Stimulated activated CD8-positive, alpha-beta memory T cell treated with anti-CD3 and anti-CD28 coated beads, Interleukin-12 subunit alpha, Interleukin-12 subunit beta, amount 100 ng/mL, for 4 hours (primary cell): ENCODE measurements around the gene TOX4.
"Not testable (repeated sequence)": the region's sequence is repeated elsewhere in the genome, so short reads cannot be mapped to it uniquely, and the experiment has no call there.

Experiments
- DNase-seq: peaks from one replicate; pipeline ENCODE4 v3.0.0-alpha.2; 2020; ENCODE audit warnings: low read depth

The TOX4 gene

GRCh38 chr14:21535545-21536417 is 58.8 kb downstream of the TOX4 start:
- DNase-seq, result no peak

GRCh38 chr14:21536418-21537089 is 59.6 kb downstream of the TOX4 start:
- no peak for DNase-seq

GRCh38 chr14:21537090-21537424 is 60.1 kb downstream of the TOX4 start:
- no peak for DNase-seq

DNA sequence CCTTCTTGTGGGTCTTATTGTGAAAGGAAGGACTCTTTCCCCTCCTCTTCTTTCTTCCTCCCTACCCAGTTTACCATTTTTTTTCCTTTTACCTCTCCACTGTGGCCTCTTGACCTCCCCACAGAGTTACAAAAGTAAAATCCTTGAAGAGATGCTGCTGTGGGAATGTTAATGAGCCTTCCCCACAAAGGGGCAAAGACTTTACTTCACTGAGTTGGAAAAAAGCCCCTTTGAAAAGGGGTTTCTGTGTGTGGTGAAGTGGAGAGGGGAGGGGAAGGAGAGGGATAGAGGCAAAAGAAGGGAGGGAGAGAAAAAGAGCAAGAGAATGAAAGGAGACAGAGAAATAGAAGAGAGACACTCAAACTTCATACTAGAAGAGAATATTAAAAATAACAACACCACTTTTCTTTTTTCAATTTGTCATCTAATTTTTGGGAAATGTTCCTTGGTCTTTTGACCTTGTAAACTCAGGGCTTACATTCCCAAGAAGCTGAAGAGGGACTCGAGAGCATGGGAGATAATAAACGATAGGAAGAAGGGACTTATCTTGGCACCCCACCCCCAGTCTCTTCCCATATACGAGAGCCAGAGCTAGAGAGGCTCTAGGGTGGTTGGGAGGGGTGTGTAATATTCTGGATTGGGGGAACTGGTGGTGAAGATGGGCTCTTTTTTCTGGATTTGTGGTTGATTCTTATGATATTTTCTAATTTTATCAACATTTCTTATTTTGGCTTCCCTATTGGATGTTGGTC is 62.4 kb downstream of the TOX4 start:
- no peak for DNase-seq

DNA sequence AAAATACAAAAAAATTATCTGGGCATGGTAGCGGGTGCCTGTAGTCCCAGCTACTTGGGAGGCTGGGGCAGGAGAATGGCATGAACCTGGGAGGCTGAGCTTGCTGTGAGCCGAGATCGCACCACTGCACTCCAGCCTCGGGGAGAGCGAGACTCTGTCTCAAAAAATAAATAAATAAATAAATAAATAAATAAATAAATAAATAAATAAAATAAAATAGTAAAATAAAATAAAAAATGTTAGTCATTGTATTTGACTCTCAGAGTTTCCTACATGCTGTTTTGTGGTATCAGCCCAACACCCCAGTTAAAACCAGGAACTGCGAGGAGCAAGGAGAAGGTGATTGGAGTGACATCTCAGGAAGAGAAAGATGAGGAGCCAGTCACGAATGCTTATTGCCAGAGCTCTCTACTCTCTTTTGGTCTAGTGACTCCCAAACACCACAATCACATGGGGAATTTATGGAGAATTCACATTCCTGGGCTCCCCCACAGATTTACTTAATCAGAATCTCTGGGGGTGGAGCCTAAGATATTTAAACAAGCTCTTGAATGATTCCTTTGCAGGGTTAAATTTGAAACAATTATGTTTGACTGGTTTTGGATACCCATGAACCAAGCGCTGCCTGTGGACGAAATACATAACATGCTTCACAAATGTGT is 64.5 kb downstream of the TOX4 start:
- no peak for DNase-seq

- DNase-seq, result no peak
Measured at GRCh38 chr14:21543521-21543960, 66.5 kb downstream of the TOX4 start.

- DNase-seq, result no peak
Measured at GRCh38 chr14:21543963-21544362, 67.0 kb downstream of the TOX4 start.

GRCh38 chr14:21544588-21544987 is 67.6 kb downstream of the TOX4 start:
- DNase-seq, result not testable (repeated sequence)
